Measurements from ENCODE around the gene PDGFRB.

PDGFRB gene

GRCh38 chr5:150173161-150173560, 17.5 kb upstream of the PDGFRB start:
- H3K36me3 ChIP-seq (ENCODE audit: control insufficient read depth, low read length) = no peaks in the 10 kb centered on the region

GRCh38 chr5:150172556-150172955, 16.9 kb upstream of the PDGFRB start:
- H3K79me2 ChIP-seq (ENCODE audit: control insufficient read depth, low read length) = no peaks in the 10 kb centered on the region
- H3K27ac ChIP-seq (ENCODE audit: low read depth, low read length) = no peak overlapping the region
- H3K4me1 ChIP-seq (ENCODE audit: control insufficient read depth, low read length) = no peaks in the 10 kb centered on the region
- H3K9me3 ChIP-seq (ENCODE audit: control insufficient read depth, insufficient read depth, low read length) = no peaks in the 10 kb centered on the region
- H3K36me3 ChIP-seq (ENCODE audit: control insufficient read depth, low read length) = no peaks in the 10 kb centered on the region
- no peak overlapping the region for H3K4me3 ChIP-seq (ENCODE audit: low read length)
- no peak overlapping the region for H3K4me2 ChIP-seq (ENCODE audit: low read length)
- 0 out of 2 replicates have a peak, but pooled peaks cover 4% of the 10 kb centered on the region for H3K27me3 ChIP-seq (ENCODE audit: control insufficient read depth, low read length)
- H3F3A ChIP-seq (ENCODE audit: control insufficient read depth, insufficient read depth) = no peaks in the 10 kb centered on the region
- H3K9me2 ChIP-seq (replicated peaks; ENCODE audit: control insufficient read depth, low read length) = no peaks in the 10 kb centered on the region
- H4K20me1 ChIP-seq (ENCODE audit: control insufficient read depth, insufficient read depth, low read depth, low read length) = no peaks in the 10 kb centered on the region; the same call in 1 of the 2 replicates
- TF ChIP-seq EZH2phosphoT487 (IDR thresholded peaks at IDR 0.05; ENCODE audit: borderline replicate concordance, low read length) = no peak
- TF ChIP-seq CTCF (IDR thresholded peaks at IDR 0.05; ENCODE audit: low read depth, low read length, poor library complexity, severe bottlenecking) = no peak

More at GRCh38 chr5:150173161-150173560, 17.5 kb upstream of the PDGFRB start:
- H3K9me2 ChIP-seq (replicated peaks; ENCODE audit: control insufficient read depth, low read length) = no peaks in the 10 kb centered on the region
- H3K27ac ChIP-seq (ENCODE audit: low read depth, low read length) = no peak overlapping the region
- no peaks in the 10 kb centered on the region for H3K4me1 ChIP-seq (ENCODE audit: control insufficient read depth, low read length)
- no peaks in the 10 kb centered on the region for H3K9me3 ChIP-seq (ENCODE audit: control insufficient read depth, insufficient read depth, low read length)
- H3K4me3 ChIP-seq (ENCODE audit: low read length) = no peak overlapping the region
- H3F3A ChIP-seq (ENCODE audit: control insufficient read depth, insufficient read depth) = no peaks in the 10 kb centered on the region
- no peak overlapping the region for H3K4me2 ChIP-seq (ENCODE audit: low read length)
- no peaks in the 10 kb centered on the region for H3K79me2 ChIP-seq (ENCODE audit: control insufficient read depth, low read length)
- TF ChIP-seq CTCF (IDR thresholded peaks at IDR 0.05; ENCODE audit: low read depth, low read length, poor library complexity, severe bottlenecking) (no peak), EZH2phosphoT487 (IDR thresholded peaks at IDR 0.05; ENCODE audit: borderline replicate concordance, low read length) (no peak)
- no peaks in the 10 kb centered on the region; the same call in 1 of the 2 replicates for H4K20me1 ChIP-seq (ENCODE audit: control insufficient read depth, insufficient read depth, low read depth, low read length)
- H3K27me3 ChIP-seq (ENCODE audit: control insufficient read depth, low read length) = 0 out of 2 replicates have a peak, but pooled peaks cover 4% of the 10 kb centered on the region

GRCh38 chr5:150172145-150172544, 16.5 kb upstream of the PDGFRB start:
- Histone ChIP-seq H3K9me3 (ENCODE audit: control insufficient read depth, insufficient read depth, low read length) (no peaks in the 10 kb centered on the region), H3K9me2 (replicated peaks; ENCODE audit: control insufficient read depth, low read length) (no peaks in the 10 kb centered on the region), H3K27ac (ENCODE audit: low read depth, low read length) (no peak overlapping the region), H4K20me1 (ENCODE audit: control insufficient read depth, insufficient read depth, low read depth, low read length) (no peaks in the 10 kb centered on the region; the same call in 1 of the 2 replicates), H3K4me2 (ENCODE audit: low read length) (no peak overlapping the region), H3K4me1 (ENCODE audit: control insufficient read depth, low read length) (no peaks in the 10 kb centered on the region), H3K27me3 (ENCODE audit: control insufficient read depth, low read length) (0 out of 2 replicates have a peak, but pooled peaks cover 4% of the 10 kb centered on the region), H3K4me3 (ENCODE audit: low read length) (no peak overlapping the region), H3F3A (ENCODE audit: control insufficient read depth, insufficient read depth) (no peaks in the 10 kb centered on the region), H3K79me2 (ENCODE audit: control insufficient read depth, low read length) (no peaks in the 10 kb centered on the region), H3K36me3 (ENCODE audit: control insufficient read depth, low read length) (no peaks in the 10 kb centered on the region)
- TF ChIP-seq EZH2phosphoT487 (IDR thresholded peaks at IDR 0.05; ENCODE audit: borderline replicate concordance, low read length) (no peak), CTCF (IDR thresholded peaks at IDR 0.05; ENCODE audit: low read depth, low read length, poor library complexity, severe bottlenecking) (no peak)
